ENCODE measurements around the gene SPTA1. TPM values are rescaled to one million over a fixed set of nuclear protein-coding genes. Genes with fewer than 3 reads are reported as not detected.

The SPTA1 gene
- total RNA-seq, 2 experiments from 2014 or later = not detected

GRCh38 chr1:158711098-158711497, 24.6 kb upstream of the SPTA1 start:
- no peak overlapping the region for H3K4me3 Mint-ChIP-seq
- DNase-seq = no peak
- no peak overlapping the region for H3K27ac ChIP-seq (ENCODE audit: low read depth in 1 of 2, low read length in 2 of 2)
- intact Hi-C loops (cut with DNase I, micrococcal nuclease) = no loop called here
- H3K27me3 ChIP-seq (ENCODE audit: control insufficient read depth in 1 of 2, insufficient read depth in 2 of 2, low read length in 2 of 2) = peaks cover 3 to 19% of the 10 kb centered on the region in 2 experiments
- no peak overlapping the region for H3K4me3 ChIP-seq (ENCODE audit: low read length)
- no peaks in the 10 kb centered on the region for H3K36me3 Mint-ChIP-seq (ENCODE audit: low read depth)
- H3K27me3 Mint-ChIP-seq = peaks cover 38% of the 10 kb centered on the region
- ChIA-PET POLR2A (no interaction called here), CTCF (no interaction called here)
- H3K27ac Mint-ChIP-seq = no peak overlapping the region
- H3K4me1 Mint-ChIP-seq (ENCODE audit: low read depth) = no peaks in the 10 kb centered on the region
- H3K9me3 ChIP-seq (ENCODE audit: control insufficient read depth in 1 of 2, insufficient read depth in 1 of 2, low read length in 2 of 2) = no peaks in the 10 kb centered on the region
- no peaks in the 10 kb centered on the region for H3K36me3 ChIP-seq (ENCODE audit: insufficient read depth, low read length)
- no peak for ATAC-seq (ENCODE audit: poor library complexity)
- TF ChIP-seq CTCF (IDR thresholded peaks at IDR 0.05) = no peak
- no peaks in the 10 kb centered on the region for H3K9me3 Mint-ChIP-seq
- no peaks in the 10 kb centered on the region for H3K4me1 ChIP-seq (ENCODE audit: insufficient read depth, low read length)

- ATAC-seq (ENCODE audit: poor library complexity) = no peak
- POLR2A ChIA-PET = no interaction called here
Measured at GRCh38 chr1:158706096-158706495, 19.6 kb upstream of the SPTA1 start.

GRCh38 chr1:158700552-158700951, 14.0 kb upstream of the SPTA1 start, which contains the start of gene OR6K2:
OR6K2 (minus strand) TSS chr1:158700652; CDS start chr1:158700652, 0 bp downstream.
- ChIA-PET POLR2A (no interaction called here), CTCF (no interaction called here)
- no peaks in the 10 kb centered on the region for H3K9me3 Mint-ChIP-seq
- H3K4me3 Mint-ChIP-seq = no peak within 1 kb of the TSS
- no peak within 1 kb of the TSS for H3K27ac ChIP-seq (ENCODE audit: low read depth in 1 of 2, low read length in 2 of 2)
- H3K27me3 ChIP-seq (ENCODE audit: control insufficient read depth in 1 of 2, insufficient read depth in 2 of 2, low read length in 2 of 2) = no peaks in the 10 kb centered on the region
- no peaks in the 10 kb centered on the region for H3K36me3 ChIP-seq (ENCODE audit: insufficient read depth, low read length)
- intact Hi-C loops (cut with DNase I, micrococcal nuclease) = no loop called here
- no peaks in the 10 kb centered on the region for H3K4me1 ChIP-seq (ENCODE audit: insufficient read depth, low read length)
- no peak within 1 kb of the TSS for H3K27ac Mint-ChIP-seq
- peaks cover 6% of the 10 kb centered on the region for H3K27me3 Mint-ChIP-seq
- H3K36me3 Mint-ChIP-seq (ENCODE audit: low read depth) = no peaks in the 10 kb centered on the region
- ATAC-seq (ENCODE audit: poor library complexity) = no peak
- DNase-seq = no peak
- H3K4me1 Mint-ChIP-seq (ENCODE audit: low read depth) = no peaks in the 10 kb centered on the region
- H3K9me3 ChIP-seq (ENCODE audit: control insufficient read depth in 1 of 2, insufficient read depth in 1 of 2, low read length in 2 of 2) = no peaks in the 10 kb centered on the region
- no peak within 1 kb of the TSS for H3K4me3 ChIP-seq (ENCODE audit: low read length)
- TF ChIP-seq CTCF (IDR thresholded peaks at IDR 0.05) = no peak

More at GRCh38 chr1:158706096-158706495, 19.6 kb upstream of the SPTA1 start:
- H3K36me3 Mint-ChIP-seq (ENCODE audit: low read depth) = no peaks in the 10 kb centered on the region
- no peak overlapping the region for H3K4me3 Mint-ChIP-seq
- Histone ChIP-seq H3K4me3 (ENCODE audit: low read length) (no peak overlapping the region), H3K27ac (ENCODE audit: low read depth in 1 of 2, low read length in 2 of 2) (no peak overlapping the region), H3K4me1 (ENCODE audit: insufficient read depth, low read length) (no peaks in the 10 kb centered on the region), H3K27me3 (ENCODE audit: control insufficient read depth in 1 of 2, insufficient read depth in 2 of 2, low read length in 2 of 2) (no peaks in the 10 kb centered on the region), H3K9me3 (ENCODE audit: control insufficient read depth in 1 of 2, insufficient read depth in 1 of 2, low read length in 2 of 2) (no peaks in the 10 kb centered on the region), H3K36me3 (ENCODE audit: insufficient read depth, low read length) (no peaks in the 10 kb centered on the region)
- CTCF ChIA-PET = no interaction called here
- no peaks in the 10 kb centered on the region for H3K9me3 Mint-ChIP-seq
- no peaks in the 10 kb centered on the region for H3K4me1 Mint-ChIP-seq (ENCODE audit: low read depth)
- TF ChIP-seq CTCF (IDR thresholded peaks at IDR 0.05) = no peak
- H3K27me3 Mint-ChIP-seq = peaks cover 10% of the 10 kb centered on the region
- no peak for DNase-seq
- no peak overlapping the region for H3K27ac Mint-ChIP-seq
- intact Hi-C loops (cut with DNase I, micrococcal nuclease) = no loop called here
